SK-N-MC (cell line): Measurements from ENCODE around the gene CDH12.
"Not testable (repeated sequence)": the region's sequence is repeated elsewhere in the genome, so short reads cannot be mapped to it uniquely, and the experiment has no call there.

Experiments
- DNase-seq: peaks from one replicate; pipeline ENCODE4 v3.0.0-alpha.2; 2011; ENCODE audit warnings: low read depth, low spot score
- H3K27ac ChIP-seq: fragments of 200-600 bp; sonication (generic); 2 replicates; pipeline ENCODE4 v1.5.1; 2016; ENCODE audit warnings: mixed run types
- H3K36me3 ChIP-seq: fragments of 200-600 bp; sonication (generic); 2 replicates; pipeline ENCODE4 v1.6.1; 2017; ENCODE audit warnings: antibody characterized with exemption, low read length, mixed read lengths; ENCODE audit not compliant: insufficient read depth
- H3K4me3 ChIP-seq: fragments of 200-600 bp; sonication (generic); 2 replicates; pipeline ENCODE4 v1.5.1; 2016
- H3K9ac ChIP-seq: fragments of 200-600 bp; sonication (generic); 2 replicates; pipeline ENCODE4 v1.8.0; 2017; ENCODE audit warnings: mixed run types, mixed read lengths; ENCODE audit not compliant: insufficient read length
- H3K9me3 ChIP-seq: fragments of 200-600 bp; sonication (generic); 2 replicates; pipeline ENCODE4 v1.6.1; 2017; ENCODE audit warnings: low read depth, mild to moderate bottlenecking, antibody characterized with exemption, low read length, moderate library complexity, mixed read lengths
- EZH2 ChIP-seq: fragments of 200-600 bp; sonication (generic); IDR thresholded peaks from one replicate; pipeline ENCODE4 v1.6.1; 2017; ENCODE audit warnings: antibody characterized with exemption
- FOXP2 ChIP-seq: optimal IDR thresholded peaks from 2 replicates; pipeline ENCODE3; 2011; ENCODE audit warnings: mild to moderate bottlenecking, moderate library complexity; ENCODE audit not compliant: insufficient read depth; ENCODE audit errors: extremely low read length, control extremely low read depth
- POLR2AphosphoS5 ChIP-seq: IDR thresholded peaks from 2 replicates; pipeline ENCODE4 v1.6.1; 2012; ENCODE audit warnings: mild to moderate bottlenecking, low read depth, low read length, borderline replicate concordance

Gene CDH12

GRCh38 chr5:22242532-22242931 lies 610.6 kb downstream of the CDH12 start:
- Histone ChIP-seq H3K9me3 (no peaks in the 10 kb centered on the region), H3K27ac (no peak overlapping the region), H3K9ac (no peak overlapping the region), H3K4me3 (no peak overlapping the region), H3K36me3 (no peaks in the 10 kb centered on the region)
- no peak for DNase-seq
- TF ChIP-seq EZH2 (no peak), FOXP2 (no peak), POLR2AphosphoS5 (no peak)

GRCh38 chr5:22238047-22238446 lies 615.1 kb downstream of the CDH12 start:
- Histone ChIP-seq H3K9me3 (no peaks in the 10 kb centered on the region), H3K27ac (no peak overlapping the region), H3K36me3 (no peaks in the 10 kb centered on the region), H3K4me3 (no peak overlapping the region), H3K9ac (no peak overlapping the region)
- TF ChIP-seq EZH2: no peak
- TF ChIP-seq POLR2AphosphoS5: no peak
- no peak for TF ChIP-seq FOXP2
- no peak for DNase-seq

GRCh38 chr5:22226423-22226822 lies 626.7 kb downstream of the CDH12 start:
- Histone ChIP-seq H3K36me3 (no peaks in the 10 kb centered on the region), H3K9ac (no peak overlapping the region), H3K27ac (no peak overlapping the region), H3K4me3 (no peak overlapping the region), H3K9me3 (no peaks in the 10 kb centered on the region)
- no peak for DNase-seq
- TF ChIP-seq FOXP2 (no peak), POLR2AphosphoS5 (no peak), EZH2 (no peak)

GRCh38 chr5:22223079-22223478 lies 630.1 kb downstream of the CDH12 start:
- H3K27ac ChIP-seq: no peak overlapping the region
- no peaks in the 10 kb centered on the region for H3K36me3 ChIP-seq
- H3K9ac ChIP-seq: no peak overlapping the region
- no peak for DNase-seq
- no peaks in the 10 kb centered on the region for H3K9me3 ChIP-seq
- TF ChIP-seq FOXP2: no peak
- no peak overlapping the region for H3K4me3 ChIP-seq

- not testable (repeated sequence) for H3K36me3 ChIP-seq, H3K9me3 ChIP-seq, H3K27ac ChIP-seq, DNase-seq, H3K9ac ChIP-seq
- H3K4me3 ChIP-seq: peak overlapping the region; percentile 76
Observed at GRCh38 chr5:22213703-22214495, 639.2 kb downstream of the CDH12 start.

- DNase-seq, H3K9me3 ChIP-seq, H3K27ac ChIP-seq, H3K36me3 ChIP-seq: not testable (repeated sequence)
- H3K9ac ChIP-seq: peak overlapping the region; percentile 47
- H3K4me3 ChIP-seq: peak overlapping the region; percentile 76
Observed at GRCh38 chr5:22212254-22212991, 640.7 kb downstream of the CDH12 start.

- H3K4me3 ChIP-seq, H3K27ac ChIP-seq, H3K9me3 ChIP-seq, DNase-seq, H3K9ac ChIP-seq, H3K36me3 ChIP-seq: not testable (repeated sequence)
Observed at GRCh38 chr5:22208463-22208862, 644.7 kb downstream of the CDH12 start.

- not testable (repeated sequence) for DNase-seq, H3K36me3 ChIP-seq, H3K27ac ChIP-seq, H3K4me3 ChIP-seq, H3K9me3 ChIP-seq, H3K9ac ChIP-seq
Observed at GRCh38 chr5:22188651-22189050, 664.5 kb downstream of the CDH12 start.

GRCh38 chr5:22187632-22188228 lies 665.4 kb downstream of the CDH12 start:
- not testable (repeated sequence) for H3K9ac ChIP-seq, DNase-seq, H3K27ac ChIP-seq, H3K4me3 ChIP-seq, H3K36me3 ChIP-seq, H3K9me3 ChIP-seq

- H3K9ac ChIP-seq, H3K9me3 ChIP-seq, H3K27ac ChIP-seq, H3K4me3 ChIP-seq, DNase-seq, H3K36me3 ChIP-seq: not testable (repeated sequence)
Observed at GRCh38 chr5:22169226-22169625, 683.9 kb downstream of the CDH12 start.

GRCh38 chr5:22168704-22169103 lies 684.4 kb downstream of the CDH12 start:
- not testable (repeated sequence) for H3K27ac ChIP-seq, H3K36me3 ChIP-seq, H3K4me3 ChIP-seq, H3K9me3 ChIP-seq, H3K9ac ChIP-seq, DNase-seq

- not testable (repeated sequence) for H3K9me3 ChIP-seq, H3K9ac ChIP-seq, H3K27ac ChIP-seq, DNase-seq, H3K36me3 ChIP-seq, H3K4me3 ChIP-seq
Observed at GRCh38 chr5:22165931-22166330, 687.2 kb downstream of the CDH12 start.
